Neural progenitor cell (in vitro differentiated cells): ENCODE measurements around the gene PIWIL1. TPM values are rescaled to one million over a fixed set of nuclear protein-coding genes. Genes with fewer than 3 reads are reported as not detected.

Experiments
- DNase-seq: peaks from one replicate; pipeline ENCODE4 v3.0.0-alpha.2; 2016; ENCODE audit warnings: low spot score
- H2AFZ ChIP-seq: fragments of 200-600 bp; sonication (generic); replicated peaks from 2 replicates; pipeline ENCODE4 v1.6.1; 2016; ENCODE audit warnings: antibody characterized with exemption
- H3F3A ChIP-seq: fragments of 200-600 bp; sonication (generic); 2 replicates; pipeline ENCODE4 v1.6.1; 2016; ENCODE audit warnings: antibody characterized with exemption, low read depth
- H3K27ac ChIP-seq: fragments of 200-600 bp; sonication (generic); 2 replicates; pipeline ENCODE4 v1.5.1; 2016; ENCODE audit warnings: mild to moderate bottlenecking
- H3K27me3 ChIP-seq: fragments of 200-600 bp; sonication (generic); 2 replicates; pipeline ENCODE4 v1.6.1; 2016; ENCODE audit warnings: mild to moderate bottlenecking, moderate library complexity
- H3K36me3 ChIP-seq: fragments of 200-600 bp; sonication (generic); 2 replicates; pipeline ENCODE4 v1.5.1; 2016
- H3K4me1 ChIP-seq: fragments of 200-600 bp; sonication (generic); 2 replicates; pipeline ENCODE4 v1.6.1; 2016; ENCODE audit warnings: mixed run types
- H3K4me2 ChIP-seq: fragments of 200-600 bp; sonication (generic); 2 replicates; pipeline ENCODE4 v1.6.1; 2016
- H3K4me3 ChIP-seq: fragments of 200-600 bp; sonication (generic); 2 replicates; pipeline ENCODE4 v1.5.1; 2016
- H3K79me2 ChIP-seq: fragments of 200-600 bp; sonication (generic); 2 replicates; pipeline ENCODE4 v1.6.1; 2016; ENCODE audit warnings: low read depth
- H3K9ac ChIP-seq: fragments of 200-600 bp; sonication (generic); 2 replicates; pipeline ENCODE4 v1.6.1; 2016
- H3K9me3 ChIP-seq: fragments of 200-600 bp; sonication (generic); 2 replicates; pipeline ENCODE4 v1.5.1; 2016; ENCODE audit warnings: low read depth
- H4K20me1 ChIP-seq: fragments of 200-600 bp; sonication (generic); 2 replicates; pipeline ENCODE4 v1.6.1; 2016; ENCODE audit warnings: low read depth
- H3K27ac Mint-ChIP-seq: 3 replicates; pipeline ENCODE4 v1.8.0; 2021; ENCODE audit warnings: mixed read lengths
- H3K27me3 Mint-ChIP-seq: 2 replicates; pipeline ENCODE4 v1.8.0; 2022; ENCODE audit warnings: low read depth, mild to moderate bottlenecking, inconsistent platforms, moderate library complexity, mixed read lengths; ENCODE audit not compliant: insufficient read depth
- H3K36me3 Mint-ChIP-seq: 3 replicates; pipeline ENCODE4 v1.8.0; 2021; ENCODE audit warnings: mixed read lengths
- H3K4me1 Mint-ChIP-seq: 3 replicates; pipeline ENCODE4 v1.8.0; 2021; ENCODE audit warnings: mixed read lengths
- H3K4me3 Mint-ChIP-seq: 3 replicates; pipeline ENCODE4 v1.8.0; 2021; ENCODE audit warnings: mild to moderate bottlenecking, moderate library complexity, mixed read lengths
- H3K9me3 Mint-ChIP-seq: 3 replicates; pipeline ENCODE4 v1.8.0; 2020; ENCODE audit warnings: mixed read lengths
- CTCF ChIP-seq: fragments of 200-600 bp; sonication (generic); IDR thresholded peaks from 2 replicates; pipeline ENCODE4 v1.5.1; 2017; ENCODE audit warnings: antibody characterized with exemption, mild to moderate bottlenecking
- EZH2 ChIP-seq: fragments of 200-600 bp; sonication (generic); IDR thresholded peaks from 2 replicates; pipeline ENCODE4 v1.6.1; 2017; ENCODE audit warnings: antibody characterized with exemption, mild to moderate bottlenecking, moderate library complexity
- EZH2phosphoT487 ChIP-seq: fragments of 200-600 bp; sonication (generic); IDR thresholded peaks from 2 replicates; pipeline ENCODE4 v1.6.1; 2017; ENCODE audit warnings: antibody characterized with exemption
- total RNA-seq: library from RNA; depleted of rRNA; stranded (reverse); fragments of >200 nt; gene quantifications from 2 replicates; pipeline ENCODE4 v1.2.3, GENCODE V29; 2015; ENCODE audit warnings: low replicate concordance

PIWIL1 gene
- total RNA-seq, 1 donor from 2014 or later = not detected

DNA sequence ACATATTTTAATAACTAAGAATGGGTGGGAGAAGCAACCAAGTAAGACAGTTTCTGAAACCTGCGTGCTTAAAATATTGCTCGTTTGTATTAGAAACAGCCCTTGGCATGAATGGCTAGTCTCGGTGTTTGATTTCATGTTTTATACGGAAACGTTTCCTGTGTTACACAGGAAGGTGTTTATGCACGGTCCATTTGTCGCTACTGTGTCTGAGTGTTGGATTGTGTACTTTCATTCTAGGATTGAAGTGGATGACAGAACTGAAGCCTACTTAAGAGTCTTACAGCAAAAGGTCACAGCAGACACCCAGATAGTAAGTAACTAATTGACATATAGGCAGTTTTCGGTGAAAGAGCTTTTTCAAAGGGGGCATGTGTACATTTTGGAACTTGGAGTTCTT lies 19.6 kb downstream of the PIWIL1 start:
- Histone ChIP-seq H3K27ac (no peak overlapping the region), H3K4me3 (no peak overlapping the region), H3K79me2 (no peaks in the 10 kb centered on the region), H3K36me3 (no peaks in the 10 kb centered on the region), H3K4me2 (no peak overlapping the region), H3K9me3 (no peaks in the 10 kb centered on the region), H3F3A (no peaks in the 10 kb centered on the region), H3K9ac (no peak overlapping the region), H3K4me1 (peaks cover 3% of the 10 kb centered on the region), H3K27me3 (peaks cover 7% of the 10 kb centered on the region), H4K20me1 (no peaks in the 10 kb centered on the region), H2AFZ (no peak overlapping the region)
- Mint-ChIP-seq H3K27ac (no peak overlapping the region), H3K4me3 (no peak overlapping the region), H3K27me3 (peaks cover 4% of the 10 kb centered on the region), H3K9me3 (no peaks in the 10 kb centered on the region), H3K4me1 (peaks cover 12% of the 10 kb centered on the region), H3K36me3 (no peaks in the 10 kb centered on the region)
- TF ChIP-seq CTCF = no peak
- no peak for TF ChIP-seq EZH2phosphoT487
- TF ChIP-seq EZH2 = no peak
- DNase-seq = no peak

DNA sequence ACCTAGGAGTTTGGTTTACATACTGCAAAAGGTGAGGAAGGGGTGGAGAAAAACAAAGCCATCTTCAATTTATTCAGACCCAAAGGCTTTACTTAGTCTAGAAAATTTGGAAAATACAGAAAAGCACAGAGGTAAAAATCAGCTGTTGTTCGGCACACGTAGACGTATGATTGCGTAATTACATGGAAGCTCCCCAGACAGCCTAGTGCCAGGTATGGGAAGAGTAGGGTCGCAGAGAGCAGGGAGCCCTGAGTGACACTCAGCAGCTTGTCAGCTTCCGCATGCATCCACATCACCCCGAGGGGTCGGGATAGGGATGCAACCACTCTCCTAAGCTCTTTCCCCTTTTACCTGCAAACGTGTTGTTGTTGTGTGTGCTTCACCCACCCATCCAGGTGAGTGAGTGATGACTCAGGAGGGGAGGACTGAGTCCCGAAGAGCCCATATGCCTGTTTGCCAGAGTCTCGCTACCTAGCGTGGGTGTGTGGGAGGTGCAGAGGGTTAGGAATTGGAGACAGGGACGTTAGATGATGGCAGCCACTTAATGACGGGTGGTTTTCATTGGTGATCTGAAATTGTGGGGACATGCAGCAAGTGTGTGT lies 20.1 kb downstream of the PIWIL1 start:
- Histone ChIP-seq H4K20me1 (no peaks in the 10 kb centered on the region), H2AFZ (no peak overlapping the region), H3K36me3 (no peaks in the 10 kb centered on the region), H3K9ac (no peak overlapping the region), H3K9me3 (no peaks in the 10 kb centered on the region), H3K4me1 (peaks cover 3% of the 10 kb centered on the region), H3F3A (no peaks in the 10 kb centered on the region), H3K4me3 (no peak overlapping the region), H3K79me2 (no peaks in the 10 kb centered on the region), H3K27me3 (peaks cover 7% of the 10 kb centered on the region), H3K27ac (no peak overlapping the region), H3K4me2 (no peak overlapping the region)
- no peak overlapping the region for H3K27ac Mint-ChIP-seq
- peaks cover 12% of the 10 kb centered on the region for H3K4me1 Mint-ChIP-seq
- no peak for TF ChIP-seq CTCF
- no peaks in the 10 kb centered on the region for H3K36me3 Mint-ChIP-seq
- H3K27me3 Mint-ChIP-seq = peaks cover 4% of the 10 kb centered on the region
- H3K9me3 Mint-ChIP-seq = no peaks in the 10 kb centered on the region
- no peak overlapping the region for H3K4me3 Mint-ChIP-seq
- DNase-seq = no peak

DNA sequence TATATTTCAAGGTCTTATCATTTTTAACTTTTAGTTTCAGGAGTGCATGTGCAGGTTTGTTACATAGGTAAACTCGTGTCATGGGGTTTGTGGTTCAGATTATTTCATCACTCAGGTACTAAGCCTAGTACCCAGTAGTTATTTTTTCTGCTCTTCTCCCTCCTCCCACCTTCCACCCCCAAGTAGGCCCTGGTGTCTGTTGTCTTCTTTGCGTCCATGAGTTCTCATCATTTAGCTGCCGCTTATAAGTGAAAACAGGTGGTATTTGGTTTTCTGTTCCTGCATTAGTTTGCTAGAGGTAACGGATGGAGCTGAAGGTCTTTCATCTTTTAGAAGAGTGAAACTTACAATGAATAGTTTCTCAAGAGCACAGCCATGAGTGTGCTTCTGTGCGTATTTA lies 24.4 kb downstream of the PIWIL1 start:
- Histone ChIP-seq H3K9me3 (no peaks in the 10 kb centered on the region), H3F3A (no peaks in the 10 kb centered on the region), H3K9ac (no peak overlapping the region), H3K27ac (no peak overlapping the region), H3K4me1 (no peaks in the 10 kb centered on the region), H3K27me3 (peaks cover 7% of the 10 kb centered on the region), H2AFZ (no peak overlapping the region), H3K36me3 (no peaks in the 10 kb centered on the region), H3K79me2 (no peaks in the 10 kb centered on the region), H3K4me2 (no peak overlapping the region), H3K4me3 (no peak overlapping the region), H4K20me1 (no peaks in the 10 kb centered on the region)
- peaks cover 3% of the 10 kb centered on the region for H3K27me3 Mint-ChIP-seq
- no peak for DNase-seq
- H3K4me3 Mint-ChIP-seq = no peak overlapping the region
- peaks cover 5% of the 10 kb centered on the region for H3K4me1 Mint-ChIP-seq
- H3K36me3 Mint-ChIP-seq = no peaks in the 10 kb centered on the region
- TF ChIP-seq EZH2phosphoT487 (no peak), EZH2 (no peak), CTCF (no peak)
- H3K27ac Mint-ChIP-seq = no peak overlapping the region
- no peaks in the 10 kb centered on the region for H3K9me3 Mint-ChIP-seq
